K562 (cell line): ENCODE data around the gene OR6B2. TPM values are rescaled to one million over a fixed set of nuclear protein-coding genes. Genes with fewer than 3 reads are reported as not detected.

Experiments used
- ATAC-seq: fragments of 200-7000 bp; cut with Tn5 transposase; 3 replicates; pipeline ENCODE4 v1.9.1; 2020; ENCODE audit warnings: moderate library complexity
- BruUV-seq: library from RNA; stranded (reverse); fragments of 400-500 nt; replicated peaks from 2 replicates; lab custom pipeline; 2021; lab: Mats Ljungman, UMichigan
- CTCF ChIA-PET: fragments of 300-600 bp; formaldehyde crosslinking; extraction: SDS; loops from one replicate; lab custom pipeline; 2021; ENCODE audit warnings: low intra/inter-chr PET ratio; lab: Yijun Ruan, JAX
- POLR2A ChIA-PET: fragments of 300-600, 350-650 bp; sonication (Branson Sonifier 250); formaldehyde crosslinking; extraction: SDS; loops from one replicate; lab custom pipeline; 2021; ENCODE audit warnings: antibody characterized with exemption, inconsistent platforms; lab: Yijun Ruan, JAX
- DNase-seq, 4 experiments: peaks; one replicate each; pipeline versions ENCODE4 v3.0.0 to v3.0.0-alpha.2; 2011 to 2018; ENCODE audit warnings: low spot score in 3 of 4, mixed read lengths in 3 of 4; ENCODE audit errors: extremely low read depth in 1 of 4
- FAIRE-seq: peaks from 2 replicates; lab custom pipeline; 2011; peaks lifted over from hg19 to GRCh38; lab: Jason Lieb, UNC
- H2AFZ ChIP-seq: 2 replicates; pipeline ENCODE4 v1.6.0; 2011; ENCODE audit warnings: low read depth, low read length, control low read depth, inconsistent platforms
- H3K27ac ChIP-seq: fragments of 200-600 bp; 3 replicates; pipeline ENCODE4 v1.8.0; 2011; ENCODE audit warnings: low read depth, mild to moderate bottlenecking, control low read depth, inconsistent platforms, low read length, moderate library complexity, mixed read lengths; ENCODE audit errors: extremely low read depth
- H3K27me3 ChIP-seq, 2 experiments: fragments of 300-600 bp in 1 of 2; 2 replicates in 1 of 2; 3 replicates in 1 of 2; pipeline versions ENCODE4 v1.6.0 to v1.8.0; 2011; ENCODE audit warnings: inconsistent platforms in 2 of 2, low read length in 2 of 2, mild to moderate bottlenecking in 1 of 2, mixed read lengths in 1 of 2, moderate library complexity in 1 of 2; ENCODE audit not compliant: control insufficient read depth in 2 of 2, insufficient read depth in 2 of 2
- H3K36me3 ChIP-seq: fragments of 300-600 bp; 3 replicates; pipeline ENCODE4 v1.8.0; 2011; ENCODE audit warnings: mild to moderate bottlenecking, low read length, inconsistent platforms; ENCODE audit not compliant: control insufficient read depth, insufficient read depth
- H3K4me1 ChIP-seq, 2 experiments: fragments of 200-600 bp in 1 of 2; replicated peaks in 1 of 2; 2 replicates in 1 of 2; 3 replicates in 1 of 2; pipeline versions ENCODE4 v1.5.1 to v1.8.0; 2011; ENCODE audit warnings: inconsistent platforms in 2 of 2, low read length in 2 of 2, mild to moderate bottlenecking in 1 of 2, mixed read lengths in 1 of 2, moderate library complexity in 1 of 2; ENCODE audit not compliant: control insufficient read depth in 2 of 2, insufficient read depth in 2 of 2
- H3K4me2 ChIP-seq: 2 replicates; pipeline ENCODE4 v1.6.1; 2011; ENCODE audit warnings: low read length, control low read depth, inconsistent platforms, mixed read lengths; ENCODE audit not compliant: insufficient read depth
- H3K4me3 ChIP-seq: fragments of 200-600 bp; sonication (generic), shearing (Covaris generic); 2 replicates; pipeline ENCODE4 v1.5.1; 2016; ENCODE audit warnings: control low read depth, inconsistent platforms
- H3K79me2 ChIP-seq: fragments of 200-600 bp; 3 replicates; pipeline ENCODE4 v1.8.0; 2011; ENCODE audit warnings: low read length, inconsistent platforms; ENCODE audit not compliant: control insufficient read depth, insufficient read depth
- H3K9ac ChIP-seq, 2 experiments: 2 replicates each; pipeline versions ENCODE4 v1.6.0 to v1.6.1; 2011; ENCODE audit warnings: low read depth in 2 of 2, low read length in 2 of 2, control low read depth in 1 of 2, inconsistent platforms in 1 of 2, mild to moderate bottlenecking in 1 of 2, mixed read lengths in 1 of 2; ENCODE audit not compliant: insufficient read depth in 1 of 2
- H3K9me1 ChIP-seq: one replicate; pipeline ENCODE4 v1.6.0; 2011; ENCODE audit warnings: inconsistent platforms, mild to moderate bottlenecking, low read length, moderate library complexity; ENCODE audit not compliant: control insufficient read depth, insufficient read depth
- H3K9me3 ChIP-seq: replicated peaks from 2 replicates; pipeline ENCODE4 v1.5.1; 2011; ENCODE audit warnings: low read depth, low read length, inconsistent platforms; ENCODE audit not compliant: control insufficient read depth, insufficient read depth
- H4K20me1 ChIP-seq: replicated peaks from 2 replicates; pipeline ENCODE4 v1.6.1; 2011; ENCODE audit warnings: low read length, inconsistent platforms, mixed read lengths; ENCODE audit not compliant: control insufficient read depth, insufficient read depth
- ARNT ChIP-seq, 2 experiments: fragments of 450-650 bp; IDR thresholded peaks; 2 replicates each; pipeline ENCODE4 v1.6.1; 2016; ENCODE audit warnings: mild to moderate bottlenecking in 1 of 2
- CREM ChIP-seq: IDR thresholded peaks from 2 replicates; pipeline ENCODE4 v1.6.1; 2014; ENCODE audit warnings: antibody characterized with exemption, low read depth
- FOS ChIP-seq: IDR thresholded peaks from 3 replicates; pipeline ENCODE4 v1.6.1; 2011; ENCODE audit not compliant: insufficient read length; ENCODE audit errors: extremely low read depth
- FOXJ3 ChIP-seq: sonication (generic); formaldehyde crosslinking; IDR thresholded peaks from 2 replicates; pipeline ENCODE4 v1.4.0; 2020; ENCODE audit warnings: mild to moderate bottlenecking, missing genetic modification reagents
- NR2C2 ChIP-seq, 2 experiments: fragments of 200-800 bp in 1 of 2; sonication (Bioruptor generic) in 1 of 2; sonication (generic) in 1 of 2; formaldehyde crosslinking in 1 of 2; IDR thresholded peaks; 2 replicates each; pipeline versions ENCODE4 v1.6.1 to v1.8.0; 2016 to 2022; ENCODE audit warnings: mild to moderate bottlenecking in 1 of 2, missing compliant biosample characterization in 1 of 2, missing genetic modification characterization in 1 of 2, missing genetic modification reagents in 1 of 2
- OTX1 ChIP-seq: fragments of 450-650 bp; formaldehyde crosslinking; IDR thresholded peaks from 2 replicates; pipeline ENCODE4 v1.4.0; 2022; ENCODE audit warnings: mild to moderate bottlenecking
- PURB ChIP-seq: sonication (generic); formaldehyde crosslinking; IDR thresholded peaks from 2 replicates; pipeline ENCODE4 v1.9.0; 2021; ENCODE audit warnings: low read depth, mild to moderate bottlenecking, missing genetic modification reagents
- ZEB2 ChIP-seq: fragments of 450-650 bp; IDR thresholded peaks from 2 replicates; pipeline ENCODE4 v1.6.1; 2016
- WGBS: fragments of 100-300 bp; shearing (Covaris generic); methylation state at CpG from one replicate; pipeline ENCODE4 v1.1.6; 2016; ENCODE audit warnings: low coverage, mixed read lengths; ENCODE audit not compliant: insufficient coverage; ENCODE audit errors: missing lambda C conversion rate; 5-methylcytosine and 5-hydroxymethylcytosine counted together
- in situ Hi-C: fragments of 300-500 bp; cut with MboI; formaldehyde crosslinking; loops from 4 replicates; pipeline ENCODE4 v1.15.0; 2018; ENCODE audit warnings: inconsistent platforms, mixed read lengths
- intact Hi-C: fragments of 100-400 bp; cut with micrococcal nuclease; formaldehyde crosslinking; loops from 2 replicates; pipeline ENCODE4 v1.14.2; 2022
- polyA plus RNA-seq, 8 experiments: library from polyadenylated mRNA; depleted of rRNA in 4 of 8; stranded (reverse) in 5 of 8; unstranded in 3 of 8; fragments of >200 nt; fragmentation: Nextera tagmentation in 2 of 8; fragmentation: Illumina TruSeq in 1 of 8; extraction: Ambion mirVana in 2 of 8; extraction: Trizol in 1 of 8; gene quantifications; 2 replicates each; pipeline versions ENCODE4 v1.2.1 to v1.2.3, GENCODE V29; 2011 to 2014; ENCODE audit warnings: inconsistent platforms in 1 of 8, missing spikeins in 1 of 8
- total RNA-seq, 7 experiments: library from RNA; depleted of rRNA in 6 of 7; stranded (reverse); fragments of >200 nt in 6 of 7; fragmentation: Illumina TruSeq in 2 of 7; extraction: Trizol in 2 of 7; gene quantifications; 2 replicates each; pipeline versions ENCODE4 v1.2.1 to v1.2.3, GENCODE V29; 2011 to 2021; ENCODE audit warnings: low replicate concordance in 1 of 7
- TF ChIP-seq, protein P1 (sequence below): fragments of 200-400 bp; formaldehyde crosslinking; IDR thresholded peaks from 2 replicates; pipeline ENCODE4 v1.6.1; 2017; ENCODE audit warnings: mild to moderate bottlenecking, low read depth, low read length, moderate library complexity

OR6B2 gene
- total and polyA plus RNA-seq, 9 of the 15 experiments (the other 6 are each of a cell fraction or from before 2014, with no cell fraction given): not detected

DNA sequence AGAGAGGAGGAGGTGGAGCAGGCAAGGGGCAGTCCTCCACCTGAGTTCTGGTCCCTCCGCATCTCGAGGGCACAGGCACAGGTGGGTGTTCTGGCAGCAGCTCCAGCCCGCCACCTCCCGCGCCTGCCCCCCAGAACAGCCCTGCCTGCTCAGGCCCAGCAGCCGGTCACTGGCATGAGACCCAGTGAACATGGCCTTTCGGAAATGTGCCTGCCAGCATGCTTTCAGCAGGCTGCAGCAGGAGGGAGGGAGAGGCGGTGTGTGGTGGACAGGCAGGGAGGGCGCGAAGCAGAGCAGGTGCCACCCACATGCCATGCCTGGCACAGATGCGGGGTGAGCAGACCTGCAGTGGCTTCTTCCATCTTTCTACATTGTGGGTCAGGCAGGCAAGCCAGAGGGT lies 26.4 kb upstream of the OR6B2 start:
- in situ Hi-C loops (loop anchor here (5.0 kb wide), 1 partner anchor 86 kb away; the partner anchor contains the start of gene OTOS), intact Hi-C loops (no loop called here)
- H2AFZ ChIP-seq: no peak overlapping the region
- ChIA-PET POLR2A (interaction anchor here (0.6 to 0.7 kb wide), 2 partner anchors 23 to 398 kb away, joined by 3 read pairs; no protein-coding TSS in a partner anchor), CTCF (no interaction called here)
- DNase-seq (no peak), ATAC-seq (no peak), FAIRE-seq (no peak)
- no peaks in the 10 kb centered on the region for H3K36me3 ChIP-seq
- no peak overlapping the region for H3K4me3 ChIP-seq
- BruUV-seq: no TSS peak
- no peaks in the 10 kb centered on the region for H4K20me1 ChIP-seq
- no peaks in the 10 kb centered on the region for H3K4me1 ChIP-seq
- no peak overlapping the region for H3K4me2 ChIP-seq
- H3K27ac ChIP-seq: no peak overlapping the region
- H3K79me2 ChIP-seq: no peaks in the 10 kb centered on the region
- no peaks in the 10 kb centered on the region for H3K9me3 ChIP-seq
- peaks cover 8 to 57% of the 10 kb centered on the region in 2 experiments; a peak in 4 of 5 replicates for H3K27me3 ChIP-seq
- no peak for TF ChIP-seq PURB (CRISPR knock-in tag)
- TF ChIP-seq FOXJ3: no peak
- no peak for TF ChIP-seq ZEB2
- TF ChIP-seq NR2C2 (CRISPR knock-in tag; IDR thresholded peaks at IDR 0.05): no peak
- no peak for TF ChIP-seq NR2C2 (tag; IDR thresholded peaks at IDR 0.05)
- TF ChIP-seq FOS: no peak
- no peak for TF ChIP-seq OTX1
- no peak for TF ChIP-seq CREM
- no peak for TF ChIP-seq ARNT (IDR thresholded peaks at IDR 0.05)
- TF ChIP-seq, protein P1, sequence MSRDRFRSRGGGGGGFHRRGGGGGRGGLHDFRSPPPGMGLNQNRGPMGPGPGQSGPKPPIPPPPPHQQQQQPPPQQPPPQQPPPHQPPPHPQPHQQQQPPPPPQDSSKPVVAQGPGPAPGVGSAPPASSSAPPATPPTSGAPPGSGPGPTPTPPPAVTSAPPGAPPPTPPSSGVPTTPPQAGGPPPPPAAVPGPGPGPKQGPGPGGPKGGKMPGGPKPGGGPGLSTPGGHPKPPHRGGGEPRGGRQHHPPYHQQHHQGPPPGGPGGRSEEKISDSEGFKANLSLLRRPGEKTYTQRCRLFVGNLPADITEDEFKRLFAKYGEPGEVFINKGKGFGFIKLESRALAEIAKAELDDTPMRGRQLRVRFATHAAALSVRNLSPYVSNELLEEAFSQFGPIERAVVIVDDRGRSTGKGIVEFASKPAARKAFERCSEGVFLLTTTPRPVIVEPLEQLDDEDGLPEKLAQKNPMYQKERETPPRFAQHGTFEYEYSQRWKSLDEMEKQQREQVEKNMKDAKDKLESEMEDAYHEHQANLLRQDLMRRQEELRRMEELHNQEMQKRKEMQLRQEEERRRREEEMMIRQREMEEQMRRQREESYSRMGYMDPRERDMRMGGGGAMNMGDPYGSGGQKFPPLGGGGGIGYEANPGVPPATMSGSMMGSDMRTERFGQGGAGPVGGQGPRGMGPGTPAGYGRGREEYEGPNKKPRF: no peak
- no peak overlapping the region for H3K9ac ChIP-seq
- H3K9me1 ChIP-seq: no peaks in the 10 kb centered on the region
- WGBS: 0% methylated on average over 1 of the region's 11 CpGs
